ENCODE results near the gene NLK. TPM values are rescaled to one million over a fixed set of nuclear protein-coding genes. Genes with fewer than 3 reads are reported as not detected.
A peak's percentile ranks its signal among the peaks of the same experiment; 100 is the strongest.

NLK gene
- total RNA-seq, 1 experiment from 2014 or later: 12.8 TPM

GRCh38 chr17:28227316-28228108, 185.0 kb downstream of the NLK start:
- peak overlapping the region; percentile 48; the same call in 1 of the 2 replicates for H3K27ac ChIP-seq (ENCODE audit: low read depth, low read length)
- H3K4me3 ChIP-seq (replicated peaks in 1 of 2; ENCODE audit: low read depth in 1 of 2, low read length in 2 of 2): peak overlapping the region; percentile 46 to 60
- DNase-seq (ENCODE audit: low read depth, low spot score): peak; percentile 73
- ATAC-seq: peak; percentile 88
- no peaks in the 10 kb centered on the region for H3K79me2 ChIP-seq (ENCODE audit: insufficient read depth, low read length)
- TSS peak; percentile 42 for BruUV-seq (replicated peaks)
- ChIA-PET POLR2A (no interaction called here), CTCF (no interaction called here), RAD21 (ENCODE audit: low non-redundant PET in 1 of 2, low total read pairs in 2 of 2, uncharacterized antibody in 2 of 2, unreplicated experiment in 2 of 2) (no interaction called here)
- no peaks in the 10 kb centered on the region for H4K20me1 ChIP-seq (ENCODE audit: insufficient read depth)
- no peaks in the 10 kb centered on the region for H3K9me3 ChIP-seq (ENCODE audit: control insufficient read depth in 1 of 2, insufficient read depth in 1 of 2, low read depth in 1 of 2, low read length in 2 of 2)
- peaks cover 0 to 23% of the 10 kb centered on the region in 2 experiments for H3K4me1 ChIP-seq (ENCODE audit: control insufficient read depth in 1 of 2, insufficient read depth in 2 of 2, low read length in 2 of 2)
- intact Hi-C loops (cut with micrococcal nuclease): no loop called here
- no peak overlapping the region for H2AFZ ChIP-seq (ENCODE audit: low read depth, low read length, poor library complexity, severe bottlenecking)
- peak overlapping the region; percentile 65 for H3K9ac ChIP-seq (ENCODE audit: low read length)
- H3K36me3 ChIP-seq (ENCODE audit: control insufficient read depth in 1 of 2, insufficient read depth in 2 of 2, low read length in 2 of 2): no peaks in the 10 kb centered on the region
- TF ChIP-seq SP1 (IDR thresholded peaks at IDR 0.05; ENCODE audit: low read depth) (peak; percentile 22; the same call in 1 of the 2 replicates), JUND (IDR thresholded peaks at IDR 0.05) (no peak), EZH2phosphoT487 (IDR thresholded peaks at IDR 0.05; ENCODE audit: borderline replicate concordance) (no peak), ZNF274 (IDR thresholded peaks at IDR 0.05; ENCODE audit: low read depth, low read length) (no peak), SIN3A (IDR thresholded peaks at IDR 0.05; ENCODE audit: low read depth) (no peak), MAX (IDR thresholded peaks at IDR 0.05) (peak; percentile 68; the same call in 1 of the 2 replicates), TCF7L2 (IDR thresholded peaks at IDR 0.05; ENCODE audit: borderline replicate concordance, extremely low read depth, insufficient read depth, insufficient read length) (no peak), FOSL1 (IDR thresholded peaks at IDR 0.05; ENCODE audit: low read depth) (no peak), CEBPB (IDR thresholded peaks at IDR 0.05; ENCODE audit: low read depth) (no peak), ELF1 (IDR thresholded peaks at IDR 0.05; ENCODE audit: borderline replicate concordance, low read depth) (no peak), REST (IDR thresholded peaks at IDR 0.05; ENCODE audit: low read depth) (no peak), POLR2AphosphoS5 (IDR thresholded peaks at IDR 0.05; ENCODE audit: low read depth, low read length) (peak; percentile 74), CBX3 (IDR thresholded peaks at IDR 0.05; ENCODE audit: low read depth) (no peak), ZFX (IDR thresholded peaks at IDR 0.05) (peak; percentile 64; the same call in 1 of the 2 replicates), RAD21 (IDR thresholded peaks at IDR 0.05; ENCODE audit: low read depth) (no peak)
- TF ChIP-seq, protein P1, sequence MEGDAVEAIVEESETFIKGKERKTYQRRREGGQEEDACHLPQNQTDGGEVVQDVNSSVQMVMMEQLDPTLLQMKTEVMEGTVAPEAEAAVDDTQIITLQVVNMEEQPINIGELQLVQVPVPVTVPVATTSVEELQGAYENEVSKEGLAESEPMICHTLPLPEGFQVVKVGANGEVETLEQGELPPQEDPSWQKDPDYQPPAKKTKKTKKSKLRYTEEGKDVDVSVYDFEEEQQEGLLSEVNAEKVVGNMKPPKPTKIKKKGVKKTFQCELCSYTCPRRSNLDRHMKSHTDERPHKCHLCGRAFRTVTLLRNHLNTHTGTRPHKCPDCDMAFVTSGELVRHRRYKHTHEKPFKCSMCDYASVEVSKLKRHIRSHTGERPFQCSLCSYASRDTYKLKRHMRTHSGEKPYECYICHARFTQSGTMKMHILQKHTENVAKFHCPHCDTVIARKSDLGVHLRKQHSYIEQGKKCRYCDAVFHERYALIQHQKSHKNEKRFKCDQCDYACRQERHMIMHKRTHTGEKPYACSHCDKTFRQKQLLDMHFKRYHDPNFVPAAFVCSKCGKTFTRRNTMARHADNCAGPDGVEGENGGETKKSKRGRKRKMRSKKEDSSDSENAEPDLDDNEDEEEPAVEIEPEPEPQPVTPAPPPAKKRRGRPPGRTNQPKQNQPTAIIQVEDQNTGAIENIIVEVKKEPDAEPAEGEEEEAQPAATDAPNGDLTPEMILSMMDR (IDR thresholded peaks at IDR 0.05 in 2 of 3, conservative IDR thresholded peaks at IDR 0.05 in 1 of 3; ENCODE audit: borderline replicate concordance in 1 of 3, insufficient read depth in 1 of 3, low read depth in 2 of 3, low read length in 2 of 3): 0 out of 6 replicates have a peak, but pooled peaks of 1 of the 3 experiments have one; percentile 0
- TF ChIP-seq, protein P2, sequence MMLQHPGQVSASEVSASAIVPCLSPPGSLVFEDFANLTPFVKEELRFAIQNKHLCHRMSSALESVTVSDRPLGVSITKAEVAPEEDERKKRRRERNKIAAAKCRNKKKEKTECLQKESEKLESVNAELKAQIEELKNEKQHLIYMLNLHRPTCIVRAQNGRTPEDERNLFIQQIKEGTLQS (IDR thresholded peaks at IDR 0.05): no peak
- no peaks in the 10 kb centered on the region for H3K9me2 ChIP-seq (ENCODE audit: insufficient read depth)
- H3K4me2 ChIP-seq (ENCODE audit: low read length): peak overlapping the region; percentile 86
- H3K27me3 ChIP-seq (ENCODE audit: insufficient read depth, low read length): no peaks in the 10 kb centered on the region

Measured in HCT116 (cell line).